ENCODE measurements around the gene PHF24.

PHF24 gene

DNA sequence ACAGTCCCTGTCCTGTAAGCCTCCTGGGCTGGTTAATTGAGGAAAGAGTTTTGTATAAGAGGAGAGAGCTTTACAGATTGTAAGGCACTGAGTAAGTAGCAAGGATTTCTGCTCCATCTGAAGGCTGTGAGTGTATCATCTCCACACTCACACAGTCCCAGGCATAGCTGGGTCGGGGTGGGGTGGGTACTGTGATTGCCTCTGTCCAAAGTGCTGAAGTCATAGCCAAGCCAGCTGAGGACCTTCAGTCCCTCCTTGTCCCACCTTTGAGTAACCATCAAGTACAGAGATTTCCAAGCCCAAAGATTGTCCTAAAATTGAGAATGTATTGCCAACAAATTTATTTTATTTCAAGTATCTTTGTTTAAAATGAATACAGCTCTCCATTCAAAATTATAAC lies 26.0 kb downstream of the PHF24 start:
- DNase-seq: peak; percentile 46

DNA sequence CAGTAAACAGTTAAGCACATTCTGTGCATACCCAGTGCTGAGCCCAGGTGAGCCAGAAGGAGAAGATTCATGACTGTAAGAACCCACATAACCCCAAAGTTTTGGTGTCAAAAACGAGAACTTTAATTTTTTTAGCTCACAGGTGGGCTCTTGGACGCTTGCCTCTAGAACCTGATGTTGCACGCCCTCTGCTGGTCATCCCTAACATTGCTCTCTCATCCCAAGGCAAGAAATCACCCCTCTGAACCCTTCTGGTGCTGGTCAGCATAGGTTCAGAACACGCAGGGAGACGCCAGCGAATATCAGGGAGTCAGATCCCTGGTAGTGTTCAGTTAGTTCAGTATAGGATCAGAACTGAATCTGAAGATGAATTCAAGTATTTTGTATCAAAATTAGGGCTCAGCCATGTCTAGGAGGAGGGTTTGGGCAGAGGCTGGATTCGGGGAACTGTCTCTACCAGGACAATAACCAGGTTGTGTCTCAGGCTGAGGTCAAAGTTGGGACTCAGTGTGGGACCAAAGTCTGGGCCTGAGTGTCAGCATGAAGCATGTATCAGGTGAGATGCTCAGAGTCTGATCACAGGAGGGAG lies 27.3 kb downstream of the PHF24 start:
- DNase-seq: peak; percentile 39

DNA sequence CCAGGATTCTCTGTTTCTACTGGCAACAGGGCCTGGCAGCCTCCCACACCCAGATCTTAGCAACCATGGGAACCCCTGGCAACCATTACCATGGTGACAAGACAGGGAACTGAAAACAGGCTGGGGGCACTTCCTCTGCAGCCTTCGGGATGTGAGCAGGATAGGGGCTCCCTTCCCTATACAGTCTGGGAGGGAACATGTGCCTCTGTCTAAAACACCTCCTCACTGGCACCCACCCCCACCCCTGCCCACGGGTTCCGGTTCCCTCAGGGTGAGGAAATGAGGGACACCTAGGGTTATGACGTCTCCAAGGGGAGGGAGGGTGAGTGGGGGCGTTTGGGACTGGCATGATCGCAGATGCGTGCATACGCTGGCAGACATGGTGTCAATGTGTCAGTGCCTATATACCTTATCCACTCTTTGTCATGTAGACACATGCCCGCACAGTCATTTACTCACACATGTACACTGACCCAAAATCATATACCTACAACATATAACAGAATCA lies 28.5 kb downstream of the PHF24 start:
- DNase-seq: no peak

DNA sequence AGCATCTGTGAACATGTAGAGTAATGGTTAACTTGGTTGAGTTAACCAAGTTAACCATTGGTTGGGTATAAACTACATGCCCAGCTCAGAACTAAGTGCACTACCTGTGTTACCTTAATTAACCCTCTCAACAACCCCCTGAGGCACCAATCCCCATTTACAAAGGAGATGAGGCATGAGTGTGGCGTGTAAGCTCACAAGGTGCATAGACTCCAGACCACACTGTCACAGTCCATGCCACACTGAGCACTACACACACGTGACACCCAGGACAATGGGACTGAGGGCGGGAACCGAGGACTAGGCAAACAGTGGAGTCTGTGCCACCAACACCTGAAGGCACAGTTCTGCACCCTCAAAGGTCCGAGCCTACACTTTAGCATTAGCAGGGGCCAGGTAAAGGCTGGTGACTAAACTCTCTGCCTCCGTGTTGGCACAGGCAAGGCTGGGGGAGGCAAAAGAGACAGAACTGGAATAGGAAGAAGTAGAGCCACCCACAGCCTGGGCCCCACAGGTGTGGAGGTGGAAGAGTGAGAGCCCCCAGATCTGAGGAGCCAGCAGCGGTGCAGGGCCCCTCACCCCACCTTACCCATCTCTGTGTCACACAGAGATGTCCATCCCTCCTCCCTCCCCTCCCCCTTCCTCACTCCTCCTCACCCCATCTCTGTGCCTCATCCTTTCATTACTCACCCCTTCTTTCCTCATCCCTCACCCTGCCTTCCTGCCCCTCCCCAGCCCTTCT lies 29.2 kb downstream of the PHF24 start:
- no peak for DNase-seq

DNA sequence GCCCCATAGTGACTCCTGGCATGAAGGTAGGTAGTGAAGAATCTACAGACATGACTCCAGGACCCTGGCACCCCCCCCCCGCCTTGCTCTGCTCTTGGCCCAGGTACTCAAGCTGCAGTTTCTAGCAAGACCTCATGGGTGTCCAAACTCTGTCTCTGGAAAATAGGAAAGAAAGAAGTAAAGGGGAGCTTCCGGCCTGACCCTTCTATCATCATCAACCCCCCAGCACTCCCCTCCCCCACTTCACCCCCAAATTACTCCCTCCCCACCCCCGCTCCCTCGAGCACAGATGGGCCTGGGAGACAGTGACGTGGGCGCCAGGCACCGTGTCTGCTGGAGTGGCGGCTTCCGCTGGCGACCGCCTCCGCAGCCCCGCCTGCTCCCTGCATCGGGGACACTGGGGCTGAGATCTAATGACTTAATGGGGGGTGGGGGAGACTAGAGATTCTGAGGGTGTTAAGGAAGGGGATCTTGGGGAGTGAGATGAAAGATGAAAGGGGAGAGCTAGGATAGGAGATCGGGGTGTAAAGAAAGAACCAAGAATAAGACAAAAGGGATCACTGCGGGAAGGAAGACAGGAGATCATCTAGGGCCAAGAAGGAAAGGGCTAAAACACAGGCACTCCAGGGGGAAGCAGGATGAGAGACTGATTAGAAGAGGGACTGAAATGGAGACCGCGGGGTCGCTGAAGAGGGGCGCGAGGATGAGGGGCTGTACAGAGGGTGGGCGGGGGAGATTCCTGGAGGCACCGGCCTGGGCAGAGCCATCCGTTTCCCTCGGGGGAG lies 30.3 kb downstream of the PHF24 start:
- peak; percentile 21 for DNase-seq

DNA sequence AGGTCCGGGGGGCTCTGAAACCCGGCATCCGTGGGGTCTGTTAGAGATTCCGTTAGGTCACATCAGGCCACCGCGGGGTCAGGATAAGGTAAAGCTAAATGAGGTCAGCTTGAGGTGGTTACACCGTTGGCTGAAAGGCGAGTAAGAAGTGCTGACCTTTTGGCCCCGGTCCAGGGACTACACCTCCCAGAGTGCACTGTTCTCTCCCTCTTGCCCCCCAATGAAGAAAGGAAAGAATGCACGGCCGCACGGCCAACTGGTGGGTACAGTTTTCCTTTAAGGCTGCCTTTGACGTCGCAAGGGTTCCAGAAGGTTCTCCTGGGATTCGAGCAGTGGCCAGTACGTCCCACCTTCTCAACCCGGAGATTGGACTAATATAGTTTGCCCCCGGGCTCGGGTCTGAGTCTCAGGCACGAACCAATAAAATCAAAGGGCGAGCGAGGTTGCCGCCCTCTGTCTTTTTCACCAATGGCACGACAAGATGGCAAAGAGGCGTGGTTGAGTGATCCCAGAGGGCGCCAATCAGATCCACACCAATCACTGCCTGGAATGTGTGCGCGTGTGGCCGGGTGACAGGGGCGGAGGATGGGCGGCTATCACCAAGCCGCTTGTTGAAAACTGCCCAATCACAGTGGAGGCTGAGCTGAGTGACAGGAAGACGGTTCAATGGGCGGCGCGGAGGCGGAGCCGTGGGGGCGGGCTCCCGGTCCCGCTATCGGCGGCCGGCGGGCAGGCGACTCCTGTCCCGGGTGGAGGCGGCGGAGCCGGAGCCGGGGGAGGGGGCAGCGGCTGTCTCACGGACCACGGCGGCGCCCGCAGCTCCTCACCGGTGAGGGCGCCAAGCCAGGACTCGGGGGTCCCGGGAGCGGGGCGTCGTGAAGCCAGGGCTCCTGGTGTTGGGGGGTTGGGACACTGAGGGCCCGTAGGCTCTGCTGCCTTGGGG lies 31.2 kb downstream of the PHF24 start, which contains the start of gene DNAJB5:
Gene DNAJB5, plus strand, starts transcription at position 743 of the 943 bp plus-strand sequence. CDS start 886 bp downstream, outside the sequence.
- DNase-seq: peak; percentile 100

DNA sequence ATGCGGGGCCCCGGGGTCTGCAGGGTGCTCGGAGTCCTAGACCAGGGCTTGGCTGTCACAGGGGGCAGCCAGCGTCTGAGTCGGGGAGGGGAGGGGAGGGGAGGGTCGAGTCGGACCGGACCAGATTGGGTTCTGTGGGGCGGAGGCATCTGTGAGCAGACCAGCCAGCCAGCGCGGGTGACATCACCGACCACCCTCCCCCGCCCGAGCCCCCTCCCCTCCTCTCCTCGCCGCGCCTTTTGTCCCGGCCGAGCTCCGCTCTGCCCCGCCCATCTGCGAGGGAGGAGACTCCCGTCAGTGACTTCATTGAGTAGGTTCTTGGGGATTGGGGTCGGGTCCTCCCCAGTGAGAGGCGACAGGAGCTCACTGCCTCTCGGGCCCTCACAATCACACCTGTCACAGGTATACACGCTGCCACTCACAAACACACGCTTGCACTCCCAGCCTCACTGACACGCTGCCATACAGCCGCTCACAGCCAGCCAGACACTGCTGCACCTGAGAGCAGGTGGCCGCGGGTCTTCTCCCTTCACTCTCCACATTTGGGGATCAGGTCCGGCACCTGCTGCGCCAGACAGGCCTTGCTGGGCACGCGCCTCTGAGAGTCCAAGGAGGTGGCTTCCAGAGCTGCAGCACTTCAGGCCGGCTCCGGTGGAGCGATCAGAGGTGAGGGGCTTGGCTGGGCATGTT lies 32.0 kb downstream of the PHF24 start:
- peak; percentile 59 for DNase-seq

DNA sequence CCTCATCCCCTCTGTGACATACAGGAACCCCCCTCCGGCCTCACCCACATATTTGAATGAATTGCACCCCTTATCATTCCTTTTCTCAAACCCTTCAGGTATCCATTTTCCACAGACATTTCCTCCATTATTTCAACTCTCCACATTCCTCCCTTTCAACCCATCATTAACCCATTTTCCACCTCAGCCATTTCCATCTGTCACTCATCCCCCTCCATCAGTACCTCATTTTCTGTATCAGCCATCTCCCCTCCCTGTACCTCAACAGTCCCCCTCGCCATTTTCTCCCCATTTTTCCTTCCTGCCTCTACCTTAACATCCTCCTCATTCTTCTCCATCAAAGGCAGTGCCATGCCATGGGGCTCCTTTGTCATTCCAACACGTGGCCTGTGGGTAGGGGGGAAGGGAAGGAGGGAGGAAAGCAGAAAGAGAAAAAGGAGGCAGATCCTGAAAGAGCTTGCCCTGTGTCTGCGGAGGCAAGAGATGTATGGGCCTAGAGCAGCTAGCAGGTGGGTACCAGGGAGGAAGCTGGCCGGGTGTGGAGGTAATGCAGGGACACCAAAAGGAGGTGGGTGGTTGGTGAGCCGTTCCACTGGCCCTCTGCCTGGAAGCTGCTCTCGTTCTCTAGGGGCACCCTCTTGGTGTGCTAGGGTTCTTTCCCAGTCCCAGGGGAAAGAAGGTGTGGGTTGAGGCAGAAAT lies 33.0 kb downstream of the PHF24 start:
- no peak for DNase-seq

DNA sequence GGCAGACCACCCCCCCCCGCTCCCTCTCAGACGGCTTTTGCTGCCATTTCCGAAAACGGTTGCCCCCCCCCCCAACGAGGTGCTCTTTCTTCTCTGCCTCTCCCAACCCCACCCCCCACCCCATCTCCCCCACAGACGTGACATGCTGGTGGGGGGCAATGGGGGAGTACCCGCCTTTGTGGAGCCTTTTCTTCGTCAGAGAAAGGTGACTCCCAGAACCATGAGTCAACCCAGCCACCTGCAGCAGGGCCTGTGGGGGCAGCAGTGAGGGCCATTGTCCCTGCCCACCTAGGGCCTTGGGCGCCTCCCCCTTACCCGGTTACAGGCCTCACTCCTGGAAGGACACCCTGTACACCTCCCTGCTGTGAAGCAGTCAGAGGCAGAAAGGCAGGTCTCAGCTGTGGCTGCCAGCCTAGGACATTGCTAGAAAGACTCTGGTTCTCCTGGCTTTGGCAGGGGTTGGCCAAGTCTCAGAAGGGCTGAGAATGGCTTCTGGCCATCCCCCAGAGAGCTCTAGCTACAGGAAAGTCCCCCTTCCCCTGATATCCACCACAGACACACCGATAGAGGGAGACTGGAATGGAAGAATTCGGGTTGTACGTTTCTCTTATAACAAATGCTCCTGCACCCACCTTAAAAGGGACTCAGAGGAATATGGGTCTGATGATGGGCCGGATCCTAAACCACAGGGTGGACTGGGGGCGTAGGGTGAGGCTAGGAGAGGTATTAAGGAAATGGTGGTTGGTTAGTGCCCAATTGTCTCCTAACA lies 33.7 kb downstream of the PHF24 start:
- no peak for DNase-seq

DNA sequence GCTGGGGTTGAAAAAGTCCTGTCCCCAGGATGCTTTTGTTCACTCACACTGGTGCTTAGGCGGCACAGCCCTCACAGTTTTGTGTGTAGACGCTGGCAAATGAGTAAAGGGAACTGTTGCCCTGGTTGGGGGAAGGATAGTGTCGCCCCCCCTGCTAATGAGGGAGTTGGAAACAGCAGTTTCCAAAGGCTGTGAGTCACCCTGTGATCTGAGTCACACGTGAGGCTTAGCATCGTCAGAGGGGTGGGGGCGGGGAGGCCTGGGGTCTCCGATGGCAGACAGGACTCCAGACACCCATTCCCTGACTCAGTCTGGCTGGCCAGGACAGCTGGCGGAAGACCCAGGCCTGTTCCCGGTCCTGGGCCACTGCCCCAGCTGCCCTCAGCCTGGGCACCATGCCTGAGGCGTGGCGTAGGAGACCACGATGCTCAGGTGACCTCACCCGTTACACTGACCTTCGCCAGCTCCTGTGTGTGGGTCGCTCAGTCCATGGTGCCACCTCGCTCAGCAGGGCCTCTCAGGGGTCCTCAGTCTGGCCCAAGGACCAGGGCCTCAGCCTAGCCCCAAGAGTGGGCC lies 34.4 kb downstream of the PHF24 start:
- DNase-seq: peak; percentile 92

DNA sequence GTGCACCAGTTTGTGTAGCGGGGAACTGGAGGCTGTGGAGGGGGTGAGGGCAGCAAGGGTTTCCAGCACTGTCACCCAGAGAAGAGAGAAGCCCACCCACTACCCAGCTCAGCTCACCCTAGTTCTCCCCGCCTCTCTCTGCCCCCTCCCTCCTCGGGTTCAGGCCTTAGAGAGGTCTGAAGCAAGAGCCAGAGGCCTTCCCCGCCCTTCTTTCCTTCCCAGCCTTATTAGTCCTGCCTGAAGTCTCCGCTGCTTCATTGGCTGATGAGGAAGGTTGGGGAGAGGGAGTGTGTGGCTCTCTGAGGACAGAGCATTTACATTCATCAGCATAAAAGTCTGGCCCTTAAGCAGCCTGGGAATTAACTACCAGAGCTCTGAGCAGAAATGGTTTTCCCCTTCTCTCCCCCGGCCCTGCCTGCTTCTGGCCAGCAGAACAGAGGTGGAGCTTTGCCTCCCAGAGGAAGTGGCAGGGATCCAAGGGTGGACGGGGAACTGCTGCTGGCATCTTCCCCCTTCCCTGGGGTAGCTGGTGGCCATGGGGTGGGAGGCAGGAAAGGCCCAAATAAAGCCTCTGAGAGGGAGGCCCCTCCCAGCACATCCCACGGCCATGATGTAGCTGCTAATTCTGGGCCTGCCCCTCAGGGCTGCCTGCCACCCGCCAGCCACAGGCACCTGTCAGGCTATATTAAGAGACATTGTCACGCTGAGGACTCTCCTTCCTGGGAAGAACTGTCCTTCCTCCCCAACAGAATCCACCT lies 35.6 kb downstream of the PHF24 start:
- peak; percentile 79 for DNase-seq

DNA sequence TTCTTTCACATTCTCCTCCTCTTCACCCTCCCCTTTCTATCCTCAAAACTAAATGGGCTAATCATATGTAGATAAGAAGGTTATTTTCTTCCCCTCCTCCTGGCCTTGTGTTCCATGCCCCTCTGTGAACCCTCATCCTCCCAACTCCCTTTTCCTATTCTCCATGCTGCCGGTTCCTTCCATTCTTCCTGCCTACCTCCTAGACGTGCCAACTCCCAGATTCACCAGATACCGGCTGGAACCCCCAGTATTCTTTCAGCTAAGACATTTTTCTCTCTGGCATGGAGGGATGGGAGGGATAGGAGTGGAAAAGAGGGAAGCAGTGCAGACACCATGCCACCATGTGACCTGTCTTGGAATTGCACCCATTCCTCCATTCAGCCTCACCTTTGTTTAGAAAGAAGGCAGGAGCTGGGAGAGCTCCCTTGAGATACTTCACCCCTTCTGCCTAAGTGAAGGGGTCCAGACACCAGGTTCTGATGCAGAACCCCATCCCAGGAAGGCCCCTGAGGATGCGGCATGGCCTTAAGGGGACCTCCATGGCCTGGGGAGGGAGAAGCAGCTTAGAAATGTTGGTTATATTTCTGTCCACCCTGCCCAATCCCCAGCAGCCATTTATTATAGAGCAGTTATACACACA lies 36.3 kb downstream of the PHF24 start:
- DNase-seq: peak; percentile 43

DNA sequence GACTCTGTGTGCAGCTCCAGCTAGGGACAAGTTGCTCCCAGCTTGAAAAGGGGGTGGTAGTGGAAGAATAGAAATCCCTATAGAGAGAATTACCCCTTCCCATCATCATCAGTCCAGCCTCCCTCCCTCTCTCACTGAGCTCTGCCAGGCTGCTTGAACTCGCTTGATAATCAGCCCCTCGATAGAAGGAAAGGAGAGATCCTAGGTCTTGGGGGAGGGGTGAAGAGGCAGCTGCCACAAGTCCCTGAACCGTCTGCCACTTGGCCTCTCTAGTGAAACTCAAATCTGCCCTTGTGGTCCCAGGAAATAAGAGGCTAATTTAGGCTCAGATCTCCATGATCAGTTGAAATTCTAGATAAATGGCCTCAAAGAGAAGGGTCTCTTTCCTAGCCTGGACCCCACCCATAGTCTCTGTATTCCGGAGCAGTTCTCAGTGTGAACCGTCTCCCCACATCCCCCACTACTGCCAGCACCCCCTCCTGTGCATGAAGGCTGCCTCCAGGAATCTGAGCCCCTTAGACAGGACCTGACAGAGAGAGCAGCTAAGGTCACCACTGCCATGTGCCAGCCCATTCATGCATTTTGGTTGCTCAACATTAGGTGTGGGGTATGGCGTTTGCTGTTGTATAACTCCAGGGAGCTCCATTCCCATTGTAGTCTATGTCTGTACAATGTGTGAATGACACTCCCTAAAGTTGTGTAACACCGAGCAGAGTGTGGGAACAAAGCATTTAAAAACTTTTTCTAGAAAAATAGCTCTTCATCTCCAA lies 37.0 kb downstream of the PHF24 start:
- peak; percentile 29 for DNase-seq

DNA sequence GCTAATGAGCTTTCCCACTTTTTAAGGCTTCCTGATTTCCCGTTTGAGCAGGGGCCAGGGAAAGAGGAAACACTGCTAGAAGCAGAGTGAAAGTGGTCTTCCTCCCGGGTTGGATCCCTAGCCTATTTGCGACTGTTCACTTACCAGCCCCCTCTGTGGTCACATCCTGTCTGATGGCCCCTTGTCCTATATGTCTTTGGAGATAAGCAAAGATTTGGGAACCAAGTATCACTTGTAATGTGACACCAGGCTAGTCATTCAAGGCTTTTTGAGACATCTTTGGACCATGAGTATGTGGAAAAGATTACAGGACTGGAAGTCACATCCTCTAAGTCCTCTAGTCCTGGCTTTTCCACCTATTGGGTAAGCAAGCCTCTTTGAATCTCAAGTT lies 37.6 kb downstream of the PHF24 start:
- no peak for DNase-seq

DNA sequence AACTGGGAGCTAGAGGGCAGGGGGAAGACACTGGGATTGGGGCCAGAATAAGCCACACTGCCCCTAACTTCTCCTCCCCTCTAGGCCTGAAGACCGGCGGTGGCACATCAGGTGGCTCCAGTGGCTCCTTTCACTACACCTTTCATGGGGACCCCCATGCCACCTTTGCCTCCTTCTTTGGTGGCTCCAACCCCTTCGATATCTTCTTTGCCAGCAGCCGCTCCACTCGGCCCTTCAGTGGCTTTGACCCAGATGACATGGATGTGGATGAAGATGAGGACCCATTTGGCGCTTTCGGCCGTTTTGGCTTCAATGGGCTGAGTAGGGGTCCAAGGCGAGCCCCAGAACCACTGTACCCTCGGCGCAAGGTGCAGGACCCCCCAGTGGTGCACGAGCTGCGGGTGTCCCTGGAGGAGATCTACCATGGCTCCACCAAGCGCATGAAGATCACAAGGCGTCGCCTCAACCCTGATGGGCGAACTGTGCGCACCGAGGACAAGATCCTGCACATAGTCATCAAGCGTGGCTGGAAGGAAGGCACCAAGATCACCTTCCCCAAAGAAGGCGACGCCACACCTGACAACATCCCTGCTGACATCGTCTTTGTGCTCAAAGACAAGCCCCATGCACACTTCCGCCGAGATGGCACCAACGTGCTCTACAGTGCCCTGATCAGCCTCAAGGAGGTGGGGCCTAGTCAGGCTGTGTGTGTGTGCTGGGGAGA lies 38.3 kb downstream of the PHF24 start:
- DNase-seq: no peak

DNA sequence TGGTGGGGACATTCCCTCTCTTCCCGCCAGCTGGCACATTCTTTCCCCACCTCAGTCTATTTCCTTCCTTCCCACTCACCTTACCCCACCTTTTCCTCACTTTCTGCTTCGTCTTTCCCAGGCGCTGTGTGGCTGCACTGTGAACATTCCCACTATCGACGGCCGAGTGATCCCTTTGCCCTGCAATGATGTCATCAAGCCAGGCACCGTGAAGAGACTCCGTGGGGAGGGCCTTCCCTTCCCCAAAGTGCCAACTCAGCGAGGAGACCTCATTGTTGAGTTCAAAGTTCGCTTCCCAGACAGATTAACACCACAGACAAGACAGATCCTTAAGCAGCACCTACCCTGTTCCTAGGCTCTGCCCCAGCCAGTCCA lies 38.8 kb downstream of the PHF24 start:
- DNase-seq: no peak

DNA sequence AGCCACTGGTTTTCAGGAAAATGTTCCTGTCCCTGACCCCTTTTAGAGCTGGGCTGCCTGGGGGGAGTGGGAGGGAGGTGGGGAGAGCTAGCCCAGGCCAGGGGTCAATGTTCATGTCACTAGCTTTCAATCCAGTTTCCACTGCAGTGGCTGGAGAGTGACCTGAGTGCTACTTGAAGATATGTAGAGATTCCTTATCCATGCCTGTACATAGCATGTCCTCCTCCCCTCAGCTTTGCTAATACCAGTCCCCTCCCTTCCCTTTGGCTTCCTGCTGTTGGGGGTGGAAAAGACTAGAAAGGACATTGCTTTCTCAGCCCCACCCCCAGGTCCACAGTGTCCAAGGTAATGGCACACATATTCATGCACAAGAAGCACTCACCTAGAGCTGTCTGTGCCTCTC lies 39.3 kb downstream of the PHF24 start:
- DNase-seq: no peak

All from fibroblast of skin of abdomen (primary cell).